ENCODE results near the gene OR2L3.

OR2L3 gene

GRCh38 chr1:248102847-248103246 is 56.2 kb downstream of the OR2L3 start:
- Histone ChIP-seq H3K27ac (no peak overlapping the region), H3K4me1 (ENCODE audit: control insufficient read depth in 1 of 2, insufficient read depth in 1 of 2, low read depth in 1 of 2, low read length in 1 of 2) (no peaks in the 10 kb centered on the region), H3K27me3 (no peaks in the 10 kb centered on the region), H3K4me3 (ENCODE audit: low read depth in 1 of 2, low read length in 1 of 2) (no peak overlapping the region), H3K36me3 (no peaks in the 10 kb centered on the region), H3K9me3 (no peaks in the 10 kb centered on the region)
- TF ChIP-seq, protein P1, sequence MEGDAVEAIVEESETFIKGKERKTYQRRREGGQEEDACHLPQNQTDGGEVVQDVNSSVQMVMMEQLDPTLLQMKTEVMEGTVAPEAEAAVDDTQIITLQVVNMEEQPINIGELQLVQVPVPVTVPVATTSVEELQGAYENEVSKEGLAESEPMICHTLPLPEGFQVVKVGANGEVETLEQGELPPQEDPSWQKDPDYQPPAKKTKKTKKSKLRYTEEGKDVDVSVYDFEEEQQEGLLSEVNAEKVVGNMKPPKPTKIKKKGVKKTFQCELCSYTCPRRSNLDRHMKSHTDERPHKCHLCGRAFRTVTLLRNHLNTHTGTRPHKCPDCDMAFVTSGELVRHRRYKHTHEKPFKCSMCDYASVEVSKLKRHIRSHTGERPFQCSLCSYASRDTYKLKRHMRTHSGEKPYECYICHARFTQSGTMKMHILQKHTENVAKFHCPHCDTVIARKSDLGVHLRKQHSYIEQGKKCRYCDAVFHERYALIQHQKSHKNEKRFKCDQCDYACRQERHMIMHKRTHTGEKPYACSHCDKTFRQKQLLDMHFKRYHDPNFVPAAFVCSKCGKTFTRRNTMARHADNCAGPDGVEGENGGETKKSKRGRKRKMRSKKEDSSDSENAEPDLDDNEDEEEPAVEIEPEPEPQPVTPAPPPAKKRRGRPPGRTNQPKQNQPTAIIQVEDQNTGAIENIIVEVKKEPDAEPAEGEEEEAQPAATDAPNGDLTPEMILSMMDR (IDR thresholded peaks at IDR 0.05): no peak

GRCh38 chr1:248111157-248111556 is 64.5 kb downstream of the OR2L3 start:
- Histone ChIP-seq H3K4me3 (ENCODE audit: low read depth in 1 of 2, low read length in 1 of 2) (no peak overlapping the region), H3K4me1 (ENCODE audit: control insufficient read depth in 1 of 2, insufficient read depth in 1 of 2, low read depth in 1 of 2, low read length in 1 of 2) (no peaks in the 10 kb centered on the region), H3K27ac (no peak overlapping the region), H3K36me3 (no peaks in the 10 kb centered on the region), H3K27me3 (no peaks in the 10 kb centered on the region), H3K9me3 (peaks cover 10% of the 10 kb centered on the region)
- TF ChIP-seq, protein P1 (IDR thresholded peaks at IDR 0.05): no peak
